AG04450 (cell line): ENCODE data around the gene MELTF. TPM values are rescaled to one million over a fixed set of nuclear protein-coding genes. Genes with fewer than 3 reads are reported as not detected.
A peak's percentile ranks its signal among the peaks of the same experiment; 100 is the strongest.

ENCODE experiments used
- CTCF ChIA-PET: fragments of 300-600, 350-600 bp; formaldehyde crosslinking; extraction: SDS; loops from one replicate; lab custom pipeline; 2022; ENCODE audit warnings: antibody characterized with exemption, inconsistent platforms; lab: Charles Lee
- POLR2A ChIA-PET: fragments of 350-600 bp; formaldehyde crosslinking; extraction: SDS; loops from one replicate; lab custom pipeline; 2021; ENCODE audit warnings: antibody characterized with exemption, inconsistent platforms; lab: Yijun Ruan, JAX
- DNase-seq: peaks from one replicate; pipeline ENCODE4 v3.0.0-alpha.2; 2011; ENCODE audit warnings: low read depth, low spot score
- H3K27ac ChIP-seq: one replicate; pipeline ENCODE4 v1.5.1; 2012; ENCODE audit warnings: low read depth, low read length, control low read depth
- H3K27me3 ChIP-seq: one replicate; pipeline ENCODE4 v1.6.0; 2012; ENCODE audit warnings: low read length; ENCODE audit not compliant: control insufficient read depth, insufficient read depth
- H3K4me3 ChIP-seq: 2 replicates; pipeline ENCODE4 v1.5.1; 2011; ENCODE audit warnings: mild to moderate bottlenecking, low read depth, low read length, control low read depth
- H3K9me3 ChIP-seq: 2 replicates; pipeline ENCODE4 v1.5.1; 2012; ENCODE audit warnings: low read length; ENCODE audit not compliant: control insufficient read depth, insufficient read depth
- polyA plus RNA-seq: library from polyadenylated mRNA; depleted of rRNA; stranded (reverse); fragments of >200 nt; gene quantifications from 2 replicates; pipeline ENCODE4 v1.2.3, GENCODE V29; 2011
- TF ChIP-seq, protein P1 (sequence below): IDR thresholded peaks from 2 replicates; pipeline ENCODE4 v1.5.1; 2011; ENCODE audit warnings: low read depth, low read length, control low read depth, inconsistent platforms

Gene MELTF
- polyA plus RNA-seq, 1 experiment, result 0.55 TPM

DNA sequence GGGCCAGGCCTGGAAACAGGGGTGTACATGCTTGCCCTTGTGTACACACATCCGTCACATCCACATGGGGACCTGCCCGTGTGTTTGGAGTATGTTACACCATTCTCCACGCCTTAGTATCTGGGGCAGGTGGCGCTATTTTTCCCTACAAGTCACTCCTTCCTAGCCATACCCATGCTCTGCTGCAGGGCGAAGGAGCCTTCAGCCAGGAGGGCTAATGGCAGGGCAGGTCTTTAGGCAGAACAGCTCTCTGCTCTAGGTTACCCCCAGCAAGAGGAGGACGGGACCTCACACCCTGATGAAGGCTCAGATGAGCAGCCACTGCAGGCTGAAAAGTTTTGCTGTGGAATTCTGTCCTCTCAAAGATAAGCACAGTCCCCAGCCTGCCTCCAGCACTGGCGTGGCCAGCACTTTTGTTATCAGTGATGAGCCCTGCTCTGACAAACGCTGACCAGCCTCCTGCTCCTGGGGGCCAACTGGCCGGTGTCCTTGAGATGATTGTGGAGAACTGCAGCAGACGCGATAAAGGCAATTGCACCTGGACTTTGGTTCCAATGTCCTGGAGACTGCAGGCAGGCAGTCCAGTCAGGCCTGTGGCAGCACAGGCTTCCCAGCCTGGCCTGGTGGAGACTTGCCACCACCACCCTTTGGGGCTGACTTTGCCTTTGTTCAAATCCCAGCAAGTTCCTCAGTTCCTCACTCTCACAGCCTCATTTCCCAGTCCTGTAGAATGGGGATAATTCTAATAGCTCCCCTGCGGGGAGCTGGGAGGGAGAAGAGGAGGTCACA is 41.2 kb downstream of the MELTF start:
- H3K27ac ChIP-seq, result no peak overlapping the region
- DNase-seq, result no peak
- CTCF ChIA-PET, result no interaction called here
- POLR2A ChIA-PET, result no interaction called here
- H3K27me3 ChIP-seq, result peaks cover 20% of the 10 kb centered on the region
- H3K4me3 ChIP-seq, result no peak overlapping the region
- TF ChIP-seq, protein P1, sequence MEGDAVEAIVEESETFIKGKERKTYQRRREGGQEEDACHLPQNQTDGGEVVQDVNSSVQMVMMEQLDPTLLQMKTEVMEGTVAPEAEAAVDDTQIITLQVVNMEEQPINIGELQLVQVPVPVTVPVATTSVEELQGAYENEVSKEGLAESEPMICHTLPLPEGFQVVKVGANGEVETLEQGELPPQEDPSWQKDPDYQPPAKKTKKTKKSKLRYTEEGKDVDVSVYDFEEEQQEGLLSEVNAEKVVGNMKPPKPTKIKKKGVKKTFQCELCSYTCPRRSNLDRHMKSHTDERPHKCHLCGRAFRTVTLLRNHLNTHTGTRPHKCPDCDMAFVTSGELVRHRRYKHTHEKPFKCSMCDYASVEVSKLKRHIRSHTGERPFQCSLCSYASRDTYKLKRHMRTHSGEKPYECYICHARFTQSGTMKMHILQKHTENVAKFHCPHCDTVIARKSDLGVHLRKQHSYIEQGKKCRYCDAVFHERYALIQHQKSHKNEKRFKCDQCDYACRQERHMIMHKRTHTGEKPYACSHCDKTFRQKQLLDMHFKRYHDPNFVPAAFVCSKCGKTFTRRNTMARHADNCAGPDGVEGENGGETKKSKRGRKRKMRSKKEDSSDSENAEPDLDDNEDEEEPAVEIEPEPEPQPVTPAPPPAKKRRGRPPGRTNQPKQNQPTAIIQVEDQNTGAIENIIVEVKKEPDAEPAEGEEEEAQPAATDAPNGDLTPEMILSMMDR, result 0 out of 2 replicates have a peak, but pooled peaks have one; percentile 5
- H3K9me3 ChIP-seq, result no peaks in the 10 kb centered on the region

DNA sequence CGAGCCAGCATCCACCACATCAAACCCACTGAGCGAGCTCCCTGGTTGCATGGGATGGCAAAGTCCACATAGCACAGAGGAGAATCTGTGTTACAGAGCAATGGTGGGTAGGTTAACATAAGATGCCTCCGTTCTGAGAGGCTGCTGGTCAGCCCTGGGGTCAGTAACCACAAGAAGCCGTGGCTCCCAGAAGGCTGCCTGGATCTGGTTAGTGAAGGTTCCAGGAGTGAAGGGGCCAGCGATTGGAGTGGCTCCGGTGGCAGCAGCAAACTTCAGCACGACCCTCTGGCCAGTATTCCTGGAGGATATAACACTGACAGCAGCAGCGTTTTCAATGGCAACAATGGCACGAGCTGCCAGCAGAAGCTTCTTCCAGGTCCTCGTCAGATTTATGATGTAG is 42.6 kb downstream of the MELTF start:
- H3K27me3 ChIP-seq, result peaks cover 24% of the 10 kb centered on the region
- ChIA-PET POLR2A (no interaction called here), CTCF (no interaction called here)
- peaks cover 5% of the 10 kb centered on the region for H3K9me3 ChIP-seq
- H3K27ac ChIP-seq, result no peak overlapping the region
- DNase-seq, result no peak
- TF ChIP-seq, protein P1, result no peak
- no peak overlapping the region for H3K4me3 ChIP-seq

DNA sequence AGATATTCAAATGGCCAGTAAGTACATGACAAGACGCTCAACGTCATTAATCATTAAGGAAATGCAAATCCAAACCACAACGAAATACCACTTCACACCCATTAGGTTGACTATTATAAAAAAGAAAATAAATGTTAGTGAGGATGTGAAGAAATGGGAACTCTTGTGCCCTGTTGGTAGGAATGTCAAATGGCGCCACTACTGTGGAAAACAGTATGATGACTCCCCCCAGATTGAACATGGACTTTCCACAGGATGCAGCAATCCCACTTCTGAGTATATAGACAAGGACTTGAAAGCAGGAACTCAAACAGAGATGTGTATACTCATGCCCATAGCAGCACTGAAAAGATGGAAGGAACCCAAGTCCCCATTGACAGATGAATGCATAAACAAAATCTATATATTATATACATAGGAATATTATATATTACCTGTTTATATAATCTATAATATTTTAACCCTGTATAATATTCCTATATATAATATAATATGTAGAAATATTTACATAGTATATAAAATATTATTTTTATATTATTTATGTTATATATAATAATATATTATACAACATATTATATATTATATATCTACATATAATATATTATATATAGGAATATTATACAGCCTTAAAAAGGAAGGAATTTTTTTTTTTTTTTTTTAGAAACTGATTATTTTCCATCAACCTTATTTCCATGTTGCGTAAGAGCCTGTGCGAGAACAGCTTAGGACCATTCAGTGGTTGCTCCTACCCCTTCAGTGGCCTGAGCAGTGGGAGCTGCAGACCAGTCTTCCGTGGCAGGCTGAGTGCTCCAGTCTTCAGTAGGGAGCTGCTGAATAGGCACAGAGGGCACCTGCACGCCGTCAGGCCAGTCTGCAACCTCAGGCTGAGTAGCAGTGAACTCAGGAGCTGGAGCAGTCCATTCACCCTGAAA is 43.4 kb downstream of the MELTF start:
- Histone ChIP-seq H3K4me3 (no peak overlapping the region), H3K27ac (no peak overlapping the region), H3K9me3 (peaks cover 6% of the 10 kb centered on the region), H3K27me3 (peaks cover 24% of the 10 kb centered on the region)
- ChIA-PET CTCF (no interaction called here), POLR2A (no interaction called here)
- TF ChIP-seq, protein P1, result peak; percentile 27
- DNase-seq, result no peak

DNA sequence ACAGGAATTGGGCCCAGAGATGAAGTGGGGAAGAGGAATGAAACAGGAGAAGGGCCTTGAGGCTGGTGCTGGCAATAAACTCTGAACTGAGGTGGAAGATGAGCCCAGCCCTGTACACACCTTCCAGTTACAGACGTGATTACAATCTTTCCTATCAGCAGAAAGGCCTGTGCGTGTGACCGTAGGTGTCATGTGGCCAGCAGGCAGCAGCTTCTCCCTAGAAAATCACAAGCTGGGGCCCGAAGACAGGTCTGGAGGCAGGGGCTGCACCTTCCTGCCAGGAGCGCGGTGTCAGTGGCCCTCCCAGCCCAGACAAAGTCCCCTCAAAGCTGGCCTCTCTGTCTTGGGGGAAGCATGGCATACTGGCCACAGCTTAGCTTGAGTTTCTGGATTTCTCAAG is 44.3 kb downstream of the MELTF start:
- ChIA-PET CTCF (no interaction called here), POLR2A (no interaction called here)
- H3K27ac ChIP-seq, result no peak overlapping the region
- H3K9me3 ChIP-seq, result peaks cover 6% of the 10 kb centered on the region
- DNase-seq, result no peak
- no peak overlapping the region for H3K4me3 ChIP-seq
- TF ChIP-seq, protein P1, result no peak
- peaks cover 24% of the 10 kb centered on the region for H3K27me3 ChIP-seq

DNA sequence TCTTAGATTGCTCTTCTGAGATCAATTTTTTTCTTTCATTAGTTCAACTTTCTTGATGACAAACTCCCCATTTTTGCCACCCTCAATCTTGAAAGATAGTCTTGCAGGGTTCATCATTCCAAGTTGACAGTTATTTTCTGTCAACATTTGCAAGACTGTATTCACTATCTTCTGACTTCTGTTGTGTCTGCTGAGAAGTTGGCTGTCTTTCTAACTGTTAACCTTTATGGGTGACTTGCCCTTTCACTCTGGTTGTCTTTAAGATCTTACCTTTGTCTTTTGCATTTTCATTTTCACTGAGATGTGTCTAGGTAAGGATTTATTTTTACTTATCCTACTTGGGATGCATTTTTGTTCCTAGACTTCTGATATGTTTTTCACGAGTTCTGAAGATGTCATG is 46.4 kb downstream of the MELTF start:
- ChIA-PET POLR2A (no interaction called here), CTCF (interaction anchor here (0.5 kb wide), 1 partner anchor 571 kb away, joined by 8 read pairs; no protein-coding TSS in a partner anchor)

More for the DNA sequence above, 46.4 kb downstream of the MELTF start:
- Histone ChIP-seq H3K4me3 (no peak overlapping the region), H3K27me3 (peaks cover 17% of the 10 kb centered on the region), H3K27ac (no peak overlapping the region), H3K9me3 (peaks cover 6% of the 10 kb centered on the region)
- TF ChIP-seq, protein P1, result no peak
- no peak for DNase-seq
